Hindlimb muscle (tissue), 1 donor: ENCODE measurements around the gene ACOXL. TPM values are rescaled to one million over a fixed set of nuclear protein-coding genes. Genes with fewer than 3 reads are reported as not detected.

ENCODE experiments used
- DNase-seq: peaks from one replicate; pipeline ENCODE4 v3.0.0-alpha.2; 2013
- polyA plus RNA-seq: library from polyadenylated mRNA; unstranded; fragments of 120-200 nt; gene quantifications from one replicate; pipeline ENCODE4 v1.2.1, GENCODE V29; 2013; ENCODE audit not compliant: insufficient read length

Gene ACOXL
- polyA plus RNA-seq, 1 donor: 0.32 TPM

DNA sequence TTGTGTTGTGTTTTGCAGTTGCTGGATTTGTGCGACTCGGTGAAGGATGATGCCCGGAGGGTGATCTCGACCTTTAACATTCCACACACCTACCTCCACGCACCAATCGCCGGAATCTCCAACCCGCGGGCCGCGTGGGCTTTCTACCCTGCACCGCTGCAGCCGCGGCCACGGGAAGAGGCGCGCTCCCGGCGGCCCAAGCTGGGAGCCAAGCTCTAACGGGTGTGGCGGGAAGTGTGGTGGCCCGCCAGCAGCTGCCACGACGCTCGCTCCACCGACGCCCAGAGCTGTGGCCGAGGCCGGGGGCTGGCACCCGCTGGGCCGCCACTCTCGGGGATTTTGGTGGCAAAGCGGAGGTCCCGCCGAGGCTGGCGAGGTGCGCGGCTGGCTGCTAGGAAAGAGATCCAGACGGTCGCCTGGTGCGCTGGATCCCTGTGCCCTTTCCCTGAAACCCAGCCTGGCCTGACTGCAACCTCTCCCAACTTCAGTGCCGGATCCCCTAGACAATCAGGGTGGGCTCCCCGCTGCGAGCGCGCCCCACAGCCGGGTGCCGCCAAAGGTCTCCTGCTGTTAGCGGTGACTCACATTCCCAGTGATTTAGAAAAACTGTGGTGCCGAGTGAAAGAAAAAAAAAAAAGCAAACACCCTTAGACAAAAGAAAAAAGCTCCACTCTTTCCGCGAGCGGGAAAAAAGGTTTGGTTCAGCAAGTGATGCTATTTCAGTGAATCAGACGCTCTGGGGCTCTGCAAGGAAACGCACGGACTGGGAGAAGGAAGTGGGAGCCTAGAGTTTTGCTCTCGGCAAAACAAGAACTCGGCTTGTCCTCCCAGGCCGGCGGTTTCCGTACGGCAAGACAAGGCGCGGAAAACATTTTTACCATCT is 385.5 kb downstream of the ACOXL start:
- peak; percentile 45 for DNase-seq

DNA sequence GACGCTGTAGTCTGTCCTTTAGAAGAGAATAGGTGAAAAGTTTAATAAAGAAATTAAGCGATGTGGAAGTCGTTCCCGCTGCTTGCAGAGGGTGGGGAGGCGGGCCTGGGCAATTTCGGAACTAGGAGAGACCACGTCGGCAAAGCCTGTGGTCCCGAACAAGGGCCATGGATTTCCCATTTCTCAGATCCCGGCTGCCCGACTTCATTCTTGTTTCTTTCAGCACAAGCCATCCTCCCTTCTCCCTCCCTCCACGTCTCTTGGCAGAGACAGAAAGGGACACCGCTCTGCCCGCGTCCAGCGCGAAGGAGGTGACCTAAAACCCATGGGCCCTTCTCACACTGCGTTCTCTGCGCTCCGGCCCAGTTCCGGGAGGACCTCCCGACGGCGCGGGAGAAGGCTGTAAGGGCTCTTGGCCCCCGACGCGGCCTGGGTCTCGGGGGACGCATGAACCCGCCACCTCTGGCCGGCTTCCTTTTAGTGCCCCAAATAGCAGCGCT is 386.2 kb downstream of the ACOXL start:
- DNase-seq: peak; percentile 16

DNA sequence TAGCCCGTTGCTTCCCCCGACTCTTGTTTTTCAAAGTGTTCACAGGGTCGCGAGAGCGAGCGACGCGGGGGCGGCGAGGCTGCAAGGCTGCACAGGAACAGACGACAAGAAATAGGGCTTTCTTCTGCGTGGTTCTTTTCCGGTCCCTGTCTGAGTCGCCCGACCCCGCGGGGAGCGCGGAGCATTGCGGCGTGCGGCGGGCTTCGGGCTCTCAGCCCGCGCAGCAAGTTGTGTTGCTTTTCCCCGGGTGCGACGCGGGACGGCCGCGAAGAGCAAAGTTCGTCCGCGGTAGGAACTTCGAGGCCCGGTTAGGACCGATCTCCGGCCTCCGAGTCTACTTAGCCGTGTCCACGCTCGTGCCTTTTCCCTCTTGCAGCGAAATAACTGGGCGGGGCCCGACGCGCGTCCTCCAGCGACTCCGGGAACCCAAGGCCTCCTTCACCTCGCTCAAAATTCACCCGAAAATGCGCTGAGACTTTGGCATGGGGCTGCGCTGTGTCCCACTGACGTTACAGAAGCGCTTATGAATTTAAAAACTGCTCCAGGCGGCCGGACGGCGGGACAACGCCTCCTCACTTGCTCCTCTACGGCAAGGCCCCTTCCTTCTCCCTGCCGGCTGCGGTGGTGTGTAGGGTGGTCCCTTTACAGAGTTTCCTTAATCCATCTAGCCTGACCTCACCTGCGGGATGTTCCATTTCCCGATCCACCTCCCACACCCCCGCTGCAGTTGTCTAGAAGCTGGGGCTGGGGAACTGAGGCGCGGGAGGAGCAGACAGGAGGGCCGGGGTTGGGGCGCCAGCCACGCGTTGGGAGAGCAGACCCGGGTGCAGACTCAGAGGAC is 386.8 kb downstream of the ACOXL start:
- DNase-seq: peak; percentile 26

DNA sequence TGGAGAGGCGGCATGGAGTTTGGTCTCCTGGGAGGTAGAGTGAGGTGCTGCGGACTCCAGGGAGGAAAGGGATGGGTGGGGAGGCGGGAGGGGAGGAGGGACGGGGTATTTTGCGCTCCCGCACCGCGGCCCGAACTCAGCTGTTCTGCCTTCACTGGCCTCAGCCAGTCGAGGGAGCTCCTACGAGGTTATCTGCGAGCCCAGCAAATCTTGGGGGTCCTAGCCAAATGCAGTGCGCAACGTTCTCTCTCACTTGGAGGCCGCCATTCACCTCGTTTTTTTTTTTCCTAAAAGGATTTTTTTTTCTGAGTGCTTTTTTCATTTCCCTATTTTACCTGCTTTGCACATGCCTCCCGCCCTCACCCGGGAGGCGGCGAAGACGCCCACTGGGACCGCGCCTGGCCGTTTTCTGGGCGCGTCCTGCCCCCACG is 387.5 kb downstream of the ACOXL start:
- DNase-seq: peak; percentile 26

DNA sequence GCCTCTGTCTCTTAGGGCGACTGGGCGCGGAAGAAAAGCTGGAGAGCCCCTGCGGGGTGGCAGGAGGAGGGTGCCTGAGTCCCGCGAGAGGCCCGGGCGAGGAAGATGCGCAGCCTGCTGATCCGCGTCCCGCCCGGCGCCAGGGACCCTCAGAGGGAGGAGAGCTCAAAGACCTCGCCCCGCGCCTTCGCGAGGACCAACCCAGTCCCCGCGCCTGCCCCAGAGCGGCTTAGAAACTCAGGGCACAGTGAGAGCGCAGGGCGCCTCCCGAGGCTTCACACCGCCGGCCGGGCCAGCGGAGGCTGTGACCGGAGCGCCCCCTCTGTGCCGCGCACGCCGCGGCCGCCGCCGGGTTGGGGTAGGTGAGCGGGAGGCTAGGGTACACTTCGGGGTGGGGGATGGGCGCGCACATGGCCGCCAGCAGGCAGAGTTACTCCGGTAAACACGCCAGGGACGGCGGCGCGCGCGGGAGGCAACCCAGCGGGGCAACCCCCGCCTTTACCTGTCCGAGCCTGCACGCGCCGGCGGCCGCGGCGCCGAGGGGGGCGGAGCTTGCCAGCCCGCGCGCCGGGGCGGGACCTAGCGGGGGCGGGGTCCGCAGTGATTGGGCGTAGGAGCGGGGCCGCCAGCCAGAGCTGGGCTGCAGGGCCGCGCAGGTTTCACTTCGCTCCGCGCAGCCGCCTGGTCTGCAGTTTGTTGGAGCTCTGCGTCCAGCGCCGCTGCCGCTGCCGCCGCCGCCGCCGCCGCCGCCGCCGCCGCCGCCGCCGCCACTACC is 388.1 kb downstream of the ACOXL start, which contains the start of gene BCL2L11:
BCL2L11 (plus strand) TSS at position 662 of the 775 bp plus-strand sequence. CDS start 2,832 bp downstream, outside the sequence.
- DNase-seq: peak; percentile 91

DNA sequence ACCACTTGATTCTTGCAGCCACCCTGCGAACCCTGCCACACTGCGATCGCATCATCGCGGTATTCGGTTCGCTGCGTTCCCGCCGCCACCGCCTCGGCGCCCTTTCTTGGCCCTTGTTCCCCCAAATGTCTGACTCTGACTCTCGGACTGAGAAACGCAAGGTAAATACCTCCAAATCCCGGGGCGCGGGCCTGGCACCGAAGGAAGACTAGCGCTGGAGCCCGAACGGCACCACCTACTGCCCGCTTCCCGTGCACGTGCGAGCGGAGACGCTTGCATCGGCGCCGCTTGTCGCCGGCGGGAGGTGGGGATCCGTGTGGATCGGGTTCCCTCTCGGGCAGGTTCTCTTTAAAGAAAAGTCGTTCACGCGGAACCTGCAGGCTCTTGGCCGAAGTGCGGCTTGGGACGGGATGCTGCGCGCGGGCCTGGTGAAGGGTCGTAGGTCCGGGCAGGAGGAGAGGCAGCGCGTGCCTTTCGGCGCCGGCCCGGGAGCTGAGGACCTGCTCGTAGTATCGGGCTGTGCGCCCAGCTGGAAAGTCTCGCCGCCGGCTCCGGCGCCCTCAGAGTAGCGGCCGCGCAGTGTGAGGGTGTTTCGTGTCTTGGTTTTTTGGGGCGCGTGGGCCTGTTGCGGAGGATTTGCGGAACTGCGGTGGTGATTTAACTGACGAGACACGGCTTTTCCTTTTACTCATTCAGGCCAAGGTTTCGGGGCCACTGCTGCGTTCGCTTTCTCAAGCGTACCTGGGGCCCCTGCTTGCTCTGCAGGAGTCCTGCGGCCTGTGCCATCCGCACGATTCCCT is 388.9 kb downstream of the ACOXL start:
- DNase-seq: peak; percentile 45

DNA sequence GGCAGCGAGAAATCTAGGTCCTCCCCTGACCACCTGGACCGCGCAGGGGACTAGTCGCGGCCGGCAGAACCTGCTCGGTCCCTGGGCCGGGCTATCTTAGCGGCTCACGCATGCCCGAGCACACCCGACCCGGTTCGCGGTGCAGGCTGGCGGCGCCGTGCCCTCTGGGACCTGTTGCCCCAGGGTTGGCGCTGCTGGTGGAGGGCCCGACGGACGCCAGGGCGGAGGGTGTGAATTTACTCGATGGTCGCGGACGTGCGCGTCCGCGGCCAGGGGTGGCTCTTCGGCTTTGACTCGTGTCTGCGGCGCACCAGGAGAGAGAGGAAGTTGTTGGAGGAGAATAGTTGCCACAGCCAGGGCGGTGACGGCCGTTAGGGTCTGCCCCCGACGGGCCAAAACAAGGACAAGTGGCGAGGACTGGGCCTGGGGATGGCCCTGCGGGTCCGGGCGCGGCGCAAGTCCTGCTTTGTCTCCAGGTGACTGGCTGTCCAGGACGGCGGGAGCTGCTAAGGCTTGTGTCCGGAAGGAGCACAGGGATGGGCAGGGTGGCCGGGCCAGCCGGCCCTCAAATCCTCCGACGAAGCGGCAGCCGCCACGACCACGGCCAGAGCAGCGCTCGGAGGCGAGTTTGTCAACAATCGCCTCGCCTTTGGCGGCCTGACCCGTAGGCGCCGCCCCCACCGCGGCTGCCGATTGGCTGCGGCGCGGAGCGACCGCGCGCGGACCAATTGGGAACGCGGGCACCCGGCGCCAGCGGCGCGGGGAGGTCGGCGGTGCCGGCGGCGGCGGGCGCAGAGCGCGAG is 389.7 kb downstream of the ACOXL start:
- DNase-seq: peak; percentile 95

DNA sequence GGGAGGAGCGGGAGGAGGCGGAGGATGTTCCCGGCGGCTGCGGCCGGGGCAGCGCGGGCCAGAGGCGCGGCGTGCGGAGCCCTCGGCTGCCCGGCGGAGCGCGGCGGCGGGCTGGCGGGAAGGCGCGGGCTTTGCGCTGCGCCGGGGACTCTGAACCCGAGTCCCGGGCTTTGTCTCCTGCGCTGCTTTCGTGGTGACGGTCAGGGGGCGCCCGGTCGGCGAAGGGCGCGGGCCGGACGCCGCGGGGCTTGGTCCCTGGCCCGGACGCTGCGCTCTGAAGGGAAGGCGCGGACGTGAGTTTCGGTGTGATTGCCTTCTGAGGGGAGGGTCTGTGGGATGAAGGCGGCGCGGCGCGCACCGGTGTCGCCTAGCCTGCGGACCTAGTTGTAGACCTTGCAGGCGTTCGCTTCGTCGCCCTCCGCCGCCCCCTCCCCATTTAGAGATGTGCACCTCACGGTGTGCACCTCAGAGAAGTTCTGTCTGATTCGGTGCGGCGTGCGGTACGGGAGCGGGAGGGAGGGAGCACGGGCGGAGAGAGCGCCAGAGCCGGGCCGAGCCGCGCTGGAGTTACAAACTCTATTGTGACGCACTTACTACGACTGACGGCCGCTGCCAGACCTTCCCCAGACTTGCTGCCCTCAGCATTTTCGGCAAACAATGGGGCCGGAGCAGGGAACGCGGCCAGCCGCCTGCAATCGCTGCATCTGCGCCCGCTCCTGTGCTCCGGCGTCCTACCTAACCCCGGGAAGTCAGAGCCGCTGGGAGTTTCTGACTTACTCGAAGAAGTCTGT is 390.5 kb downstream of the ACOXL start:
- DNase-seq: peak; percentile 81

DNA sequence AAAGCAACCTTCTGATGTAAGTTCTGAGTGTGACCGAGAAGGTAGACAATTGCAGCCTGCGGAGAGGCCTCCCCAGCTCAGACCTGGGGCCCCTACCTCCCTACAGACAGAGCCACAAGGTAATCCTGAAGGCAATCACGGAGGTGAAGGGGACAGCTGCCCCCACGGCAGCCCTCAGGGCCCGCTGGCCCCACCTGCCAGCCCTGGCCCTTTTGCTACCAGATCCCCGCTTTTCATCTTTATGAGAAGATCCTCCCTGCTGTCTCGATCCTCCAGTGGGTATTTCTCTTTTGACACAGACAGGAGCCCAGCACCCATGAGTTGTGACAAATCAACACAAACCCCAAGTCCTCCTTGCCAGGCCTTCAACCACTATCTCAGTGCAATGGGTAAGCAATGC is 391.4 kb downstream of the ACOXL start:
- no peak for DNase-seq

DNA sequence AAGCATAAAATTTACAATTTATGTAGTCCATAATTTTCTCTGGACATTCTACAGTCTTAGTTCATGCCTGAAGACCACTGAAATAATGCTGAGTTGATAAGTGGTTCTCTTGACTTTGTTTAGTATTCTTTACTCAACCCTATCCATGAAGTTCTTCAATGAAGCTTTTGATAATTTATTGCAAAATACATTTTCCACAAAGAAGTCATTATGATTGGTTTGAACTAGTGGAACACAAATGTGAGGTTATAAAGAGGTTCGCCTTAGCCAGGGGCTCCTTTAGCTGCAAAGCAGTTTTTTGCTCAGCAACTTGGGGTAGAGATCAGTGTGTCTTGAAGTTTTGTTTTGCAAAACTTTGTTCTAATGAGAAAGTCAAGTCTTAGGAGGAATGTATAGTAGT is 394.2 kb downstream of the ACOXL start:
- no peak for DNase-seq

DNA sequence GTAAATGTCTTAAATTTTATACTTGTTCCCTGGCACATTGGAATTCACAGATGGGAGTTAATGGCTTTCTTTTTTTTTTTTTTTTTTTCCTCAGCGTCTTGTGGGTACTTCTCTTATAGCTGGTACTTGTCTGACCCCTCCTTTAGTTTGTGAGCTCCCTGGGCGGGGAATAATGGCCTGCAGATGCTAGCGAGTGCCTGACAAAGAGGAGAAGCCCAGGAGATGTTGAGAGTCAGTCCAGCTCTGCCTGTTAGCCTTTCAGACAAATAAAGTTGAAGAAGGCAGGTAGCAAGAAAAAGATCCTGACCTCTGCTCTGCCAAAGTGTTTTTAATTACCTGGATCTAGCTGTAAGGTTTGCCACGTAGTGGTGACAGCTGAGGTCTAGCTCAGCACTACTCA is 395.0 kb downstream of the ACOXL start:
- DNase-seq: no peak

DNA sequence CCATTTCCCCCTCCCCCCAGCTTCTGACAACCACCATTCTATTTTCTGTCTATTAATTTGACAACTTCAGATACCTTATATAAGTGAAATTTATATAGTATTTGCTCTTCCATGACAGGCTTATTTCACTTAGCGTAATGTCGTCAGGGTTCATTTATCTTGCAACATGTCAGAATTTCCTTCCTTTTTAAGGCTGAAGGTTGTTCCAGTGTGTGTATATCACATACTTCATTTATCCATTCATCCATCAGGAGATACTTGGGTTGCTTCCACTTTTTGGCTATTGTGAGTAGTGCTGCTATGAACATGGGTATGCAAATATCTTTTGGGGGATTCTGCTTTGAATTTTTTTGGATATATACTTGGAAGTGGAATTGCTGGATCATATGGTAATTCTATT is 395.7 kb downstream of the ACOXL start:
- no peak for DNase-seq

DNA sequence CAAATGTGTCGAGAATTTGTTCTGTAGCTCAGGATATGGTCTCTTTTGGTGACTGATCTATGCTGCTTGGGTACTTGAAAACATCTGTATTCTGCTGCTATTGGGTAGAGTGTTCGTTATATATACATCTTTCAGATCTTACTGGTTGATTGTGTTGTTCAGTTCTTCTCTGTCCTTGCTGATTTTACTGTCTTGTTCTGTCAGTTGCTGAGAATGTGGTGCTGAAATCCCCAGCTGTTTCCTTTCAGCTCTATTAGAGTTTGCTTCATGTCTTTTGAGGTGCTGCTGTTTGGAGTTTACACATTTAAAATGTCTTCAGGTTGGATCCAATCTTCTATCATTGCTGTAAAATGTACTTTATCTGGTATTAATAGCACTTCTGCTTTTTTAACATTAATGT is 401.2 kb downstream of the ACOXL start:
- DNase-seq: no peak

DNA sequence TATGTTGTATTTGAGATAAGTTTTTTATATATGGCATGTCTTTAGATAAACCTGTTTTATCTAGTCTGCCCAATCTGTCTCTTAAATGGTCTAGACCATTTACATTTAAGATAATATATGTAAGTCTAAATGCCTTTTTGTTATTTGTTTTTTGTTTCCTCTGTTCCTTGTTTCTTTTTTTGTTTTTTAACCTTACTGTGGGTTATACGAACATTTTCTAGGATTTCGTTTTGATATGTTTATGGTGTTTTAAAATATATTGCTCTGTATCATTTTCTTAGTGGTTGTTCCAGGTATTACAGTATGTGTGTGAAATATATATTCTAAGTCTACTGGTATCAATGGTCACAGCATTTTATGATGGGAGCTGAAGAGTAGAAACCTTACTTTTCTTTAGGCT is 401.7 kb downstream of the ACOXL start:
- DNase-seq: no peak

DNA sequence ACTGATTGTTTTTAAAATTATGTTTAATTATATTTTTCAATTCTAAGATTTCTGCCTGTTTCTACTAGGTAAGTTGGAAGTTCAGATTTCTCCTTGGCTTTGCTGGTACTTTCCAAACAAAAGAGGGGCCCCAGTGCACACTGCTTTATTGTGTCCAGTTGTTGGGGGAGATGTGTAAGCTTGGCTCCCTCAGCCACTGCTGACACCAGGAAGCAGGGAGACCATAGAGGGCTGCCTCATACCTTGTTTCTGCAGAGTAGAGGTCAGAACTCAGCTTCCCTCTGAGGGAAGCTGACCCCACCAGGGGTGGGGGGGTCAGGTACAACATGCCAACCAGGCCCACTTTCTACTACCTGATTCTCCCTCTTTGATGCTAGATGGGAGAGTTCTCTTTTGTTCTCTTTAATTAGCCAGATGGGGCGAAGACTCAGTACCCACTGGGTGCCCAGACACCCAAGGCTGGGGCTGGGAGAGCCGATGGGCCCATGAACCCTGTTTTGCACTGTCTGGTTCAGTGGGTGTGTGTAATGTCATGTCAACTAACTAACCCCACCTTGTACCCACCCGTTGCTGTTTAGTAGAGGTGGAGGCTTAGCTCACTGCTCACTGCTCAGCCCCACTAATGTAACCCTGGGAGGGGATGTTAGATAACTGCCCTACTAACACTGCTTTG is 403.0 kb downstream of the ACOXL start:
- no peak for DNase-seq

DNA sequence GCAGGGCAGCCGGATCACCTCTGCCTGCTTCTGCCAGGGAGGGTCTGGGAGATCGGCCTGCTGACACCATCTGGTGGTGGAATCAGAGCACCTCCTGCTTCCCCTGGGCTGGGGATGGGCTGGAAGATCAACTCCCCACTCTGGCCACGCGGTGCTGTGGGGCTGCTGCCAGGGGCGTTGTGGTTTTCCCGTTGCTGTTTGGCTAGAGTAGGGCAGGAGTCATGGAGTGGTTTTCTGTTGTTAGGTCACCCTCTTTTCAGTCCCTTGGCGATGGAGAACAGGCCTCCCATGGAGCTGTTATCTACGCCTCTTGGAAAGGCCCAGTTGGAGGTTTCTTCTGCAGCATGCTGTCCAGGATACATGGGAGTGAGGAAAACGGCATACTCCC is 403.5 kb downstream of the ACOXL start:
- DNase-seq: no peak

DNA sequence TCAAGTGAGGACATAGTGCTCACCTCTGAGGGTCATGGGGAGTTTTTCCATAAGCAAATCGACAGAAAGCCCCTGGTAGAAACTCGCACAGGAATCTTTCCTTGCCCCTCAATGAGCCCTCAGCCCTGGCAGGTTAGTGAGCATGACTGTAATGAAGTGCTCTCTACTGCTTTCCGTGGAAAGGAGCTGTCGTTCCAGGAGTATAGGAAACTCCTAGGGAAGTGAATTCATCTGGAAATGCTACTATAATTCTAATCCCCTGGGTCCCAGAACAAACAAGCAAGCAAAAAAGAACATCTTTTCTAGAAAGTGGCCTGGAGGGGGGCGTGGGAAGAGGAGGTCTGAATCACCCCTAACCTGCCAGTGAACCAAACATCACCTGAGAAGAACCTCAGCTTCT is 406.5 kb downstream of the ACOXL start:
- no peak for DNase-seq

DNA sequence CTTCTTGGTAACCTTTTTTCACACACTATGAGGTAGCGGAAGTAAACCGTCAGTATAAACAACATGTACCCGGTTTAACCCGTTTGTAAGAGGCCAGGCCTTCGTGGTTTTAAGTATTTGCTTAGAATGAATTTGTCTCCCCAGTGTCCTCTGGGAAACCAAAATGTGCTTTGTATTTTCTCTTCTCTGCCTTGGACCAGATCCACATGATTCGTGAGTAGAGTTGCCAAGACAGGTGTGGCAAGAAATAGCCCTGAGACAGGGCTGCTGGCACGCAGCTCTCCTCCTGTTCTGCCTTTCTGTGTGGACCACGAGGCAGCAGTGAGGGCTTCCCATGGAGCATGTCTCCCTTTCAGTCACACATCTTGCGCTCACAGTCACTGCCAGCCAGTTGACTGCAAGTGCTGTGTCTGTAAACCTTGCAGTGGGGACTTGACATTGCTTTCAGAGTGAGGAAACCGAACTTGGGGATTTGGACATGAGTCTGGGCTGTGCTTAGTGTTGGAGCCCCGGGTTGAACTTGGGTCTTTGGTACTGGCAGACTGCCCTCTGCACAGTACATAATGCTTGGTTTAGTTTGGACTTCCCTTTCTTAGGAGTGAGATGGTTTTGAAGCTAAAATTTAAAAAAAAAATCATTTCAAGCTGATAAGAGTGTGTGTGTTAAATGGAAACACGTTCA is 407.4 kb downstream of the ACOXL start:
- no peak for DNase-seq

DNA sequence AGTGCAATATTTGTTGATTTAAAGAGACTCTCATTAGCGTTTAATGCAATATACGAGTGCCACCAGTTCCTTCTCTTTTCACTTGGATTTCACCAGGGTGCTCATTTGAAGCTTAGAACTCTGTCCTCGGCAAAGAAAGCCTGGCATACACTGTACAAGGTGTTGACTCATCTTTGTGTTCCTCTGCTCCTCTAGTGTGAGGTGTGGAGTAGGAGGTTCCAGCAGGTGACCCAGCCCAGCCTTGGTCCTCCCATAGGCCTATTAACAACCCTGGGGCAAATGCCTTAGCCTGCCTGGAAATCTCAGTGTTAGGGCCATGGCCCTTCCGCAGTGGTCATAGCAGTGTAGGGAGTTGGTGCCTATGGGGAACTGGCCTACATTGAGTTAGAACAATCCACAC is 408.4 kb downstream of the ACOXL start:
- no peak for DNase-seq
